OCI-LY1 (cell line): ENCODE data around the gene SMARCAL1.

Source experiments
- H2AFZ ChIP-seq: fragments of 200-600 bp; sonication (generic), shearing (Covaris generic); 2 replicates; pipeline ENCODE4 v1.6.0; 2014; ENCODE audit warnings: antibody characterized with exemption, mild to moderate bottlenecking, low read length
- H3F3A ChIP-seq: fragments of 200-600 bp; sonication (generic), shearing (Covaris generic); 2 replicates; pipeline ENCODE4 v1.6.0; 2014; ENCODE audit warnings: mild to moderate bottlenecking, antibody characterized with exemption, low read length, moderate library complexity; ENCODE audit not compliant: insufficient read depth
- H3K27ac ChIP-seq: fragments of 200-600 bp; sonication (generic); 2 replicates; pipeline ENCODE4 v1.5.1; 2014; ENCODE audit warnings: low read length, mixed run types, mild to moderate bottlenecking, low read depth; ENCODE audit not compliant: poor library complexity, severe bottlenecking
- H3K27me3 ChIP-seq: fragments of 200-600 bp; sonication (generic); 2 replicates; pipeline ENCODE4 v1.6.0; 2014; ENCODE audit warnings: antibody characterized with exemption, mild to moderate bottlenecking, low read length, moderate library complexity; ENCODE audit not compliant: insufficient read depth
- H3K36me3 ChIP-seq: fragments of 200-600 bp; sonication (generic); 2 replicates; pipeline ENCODE4 v1.6.1; 2014; ENCODE audit warnings: mild to moderate bottlenecking, antibody characterized with exemption, low read length, moderate library complexity, mixed read lengths; ENCODE audit not compliant: insufficient read depth
- H3K4me1 ChIP-seq: fragments of 200-600 bp; sonication (generic); 2 replicates; pipeline ENCODE4 v1.5.1; 2014; ENCODE audit warnings: mild to moderate bottlenecking, low read length, moderate library complexity; ENCODE audit not compliant: insufficient read depth, severe bottlenecking
- H3K4me2 ChIP-seq: fragments of 200-600 bp; sonication (generic), shearing (Covaris generic); 2 replicates; pipeline ENCODE4 v1.6.1; 2014; ENCODE audit warnings: low read length
- H3K4me3 ChIP-seq: fragments of 200-600 bp; sonication (generic); 2 replicates; pipeline ENCODE4 v1.5.1; 2014; ENCODE audit warnings: low read length, low read depth, mild to moderate bottlenecking, mixed read lengths; ENCODE audit not compliant: poor library complexity, severe bottlenecking
- H3K79me2 ChIP-seq: fragments of 200-600 bp; shearing (Covaris generic); 2 replicates; pipeline ENCODE4 v1.6.1; 2016; ENCODE audit warnings: mixed run types, low read length, mixed read lengths; ENCODE audit not compliant: insufficient read depth
- H3K9ac ChIP-seq: fragments of 200-600 bp; sonication (generic), shearing (Covaris generic); 2 replicates; pipeline ENCODE4 v1.6.1; 2014; ENCODE audit warnings: mild to moderate bottlenecking, low read length, mixed read lengths
- H3K9me2 ChIP-seq: fragments of 200-600 bp; sonication (generic), shearing (Covaris generic); 2 replicates; pipeline ENCODE4 v1.6.1; 2014; ENCODE audit warnings: low read depth, mild to moderate bottlenecking, low read length, mixed read lengths
- H3K9me3 ChIP-seq: fragments of 200-600 bp; shearing (Covaris generic); 2 replicates; pipeline ENCODE4 v1.6.1; 2014; ENCODE audit warnings: low read length, mixed read lengths
- H4K20me1 ChIP-seq: fragments of 200-600 bp; sonication (generic), shearing (Covaris generic); 2 replicates; pipeline ENCODE4 v1.6.0; 2016; ENCODE audit warnings: mild to moderate bottlenecking, low read length; ENCODE audit not compliant: insufficient read depth
- EZH2 ChIP-seq: fragments of 200-600 bp; sonication (generic), shearing (Covaris generic); IDR thresholded peaks from 2 replicates; pipeline ENCODE4 v1.8.0; 2017; ENCODE audit warnings: borderline replicate concordance, mixed run types, mild to moderate bottlenecking, antibody characterized with exemption, low read length, moderate library complexity, mixed read lengths
- TF ChIP-seq, protein P1 (sequence below): fragments of 200-600 bp; sonication (generic), shearing (Covaris generic); IDR thresholded peaks from 2 replicates; pipeline ENCODE4 v1.5.1; 2017; ENCODE audit warnings: mild to moderate bottlenecking, antibody characterized with exemption, low read length, moderate library complexity, mixed read lengths

SMARCAL1 gene

DNA sequence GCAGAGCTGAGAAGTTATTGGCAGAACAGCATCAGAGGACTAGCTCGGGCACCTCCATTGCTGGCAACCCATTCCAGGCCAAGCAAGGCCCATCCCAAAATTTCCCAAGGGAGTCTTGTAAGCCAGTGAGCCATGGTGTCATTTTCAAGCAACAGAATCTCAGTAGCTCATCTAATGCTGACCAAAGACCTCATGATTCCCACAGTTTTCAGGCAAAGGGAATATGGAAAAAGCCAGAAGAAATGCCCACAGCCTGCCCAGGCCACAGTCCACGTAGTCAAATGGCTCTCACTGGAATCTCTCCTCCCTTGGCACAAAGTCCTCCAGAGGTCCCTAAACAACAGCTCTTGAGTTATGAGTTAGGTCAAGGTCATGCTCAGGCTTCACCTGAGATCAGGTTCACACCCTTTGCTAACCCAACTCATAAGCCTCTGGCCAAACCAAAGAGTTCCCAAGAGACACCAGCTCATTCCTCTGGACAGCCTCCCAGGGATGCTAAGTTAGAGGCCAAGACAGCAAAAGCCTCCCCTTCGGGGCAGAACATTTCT, 2.6 kb downstream of the SMARCAL1 start:
- Histone ChIP-seq H2AFZ (no peak overlapping the region), H3K9me2 (no peaks in the 10 kb centered on the region), H3K4me3 (no peak overlapping the region), H4K20me1 (no peaks in the 10 kb centered on the region), H3K4me1 (peaks cover 46% of the 10 kb centered on the region), H3K27me3 (no peaks in the 10 kb centered on the region), H3K36me3 (peaks cover 29% of the 10 kb centered on the region; the same call in 1 of the 2 replicates), H3K9ac (no peak overlapping the region), H3K4me2 (no peak overlapping the region), H3F3A (no peaks in the 10 kb centered on the region), H3K27ac (no peak overlapping the region), H3K79me2 (0 out of 2 replicates have a peak, but pooled peaks cover 3% of the 10 kb centered on the region), H3K9me3 (no peaks in the 10 kb centered on the region)
- TF ChIP-seq, protein P1, sequence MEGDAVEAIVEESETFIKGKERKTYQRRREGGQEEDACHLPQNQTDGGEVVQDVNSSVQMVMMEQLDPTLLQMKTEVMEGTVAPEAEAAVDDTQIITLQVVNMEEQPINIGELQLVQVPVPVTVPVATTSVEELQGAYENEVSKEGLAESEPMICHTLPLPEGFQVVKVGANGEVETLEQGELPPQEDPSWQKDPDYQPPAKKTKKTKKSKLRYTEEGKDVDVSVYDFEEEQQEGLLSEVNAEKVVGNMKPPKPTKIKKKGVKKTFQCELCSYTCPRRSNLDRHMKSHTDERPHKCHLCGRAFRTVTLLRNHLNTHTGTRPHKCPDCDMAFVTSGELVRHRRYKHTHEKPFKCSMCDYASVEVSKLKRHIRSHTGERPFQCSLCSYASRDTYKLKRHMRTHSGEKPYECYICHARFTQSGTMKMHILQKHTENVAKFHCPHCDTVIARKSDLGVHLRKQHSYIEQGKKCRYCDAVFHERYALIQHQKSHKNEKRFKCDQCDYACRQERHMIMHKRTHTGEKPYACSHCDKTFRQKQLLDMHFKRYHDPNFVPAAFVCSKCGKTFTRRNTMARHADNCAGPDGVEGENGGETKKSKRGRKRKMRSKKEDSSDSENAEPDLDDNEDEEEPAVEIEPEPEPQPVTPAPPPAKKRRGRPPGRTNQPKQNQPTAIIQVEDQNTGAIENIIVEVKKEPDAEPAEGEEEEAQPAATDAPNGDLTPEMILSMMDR: no peak
- no peak for TF ChIP-seq EZH2

DNA sequence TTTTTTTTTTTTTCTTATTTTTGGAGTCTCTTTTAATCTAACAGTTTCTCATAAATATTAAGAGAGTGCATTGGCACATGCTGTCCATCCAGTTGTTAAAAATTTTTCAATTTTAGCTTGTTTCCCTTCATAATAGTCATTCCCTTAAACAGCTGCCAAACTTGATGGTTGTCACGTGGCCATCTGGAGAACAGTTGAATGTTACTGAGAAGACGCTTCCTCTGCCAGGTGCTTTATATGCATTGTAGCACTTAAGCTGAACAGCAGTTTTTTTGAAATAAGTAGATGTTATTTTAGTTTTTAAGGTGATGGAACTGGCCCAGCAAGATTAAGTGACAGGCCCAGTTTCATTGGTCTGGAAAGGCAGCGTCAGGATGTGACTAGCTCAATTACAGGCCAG, 3.3 kb downstream of the SMARCAL1 start:
- Histone ChIP-seq H3K27me3 (no peaks in the 10 kb centered on the region), H3K4me1 (peaks cover 46% of the 10 kb centered on the region), H3K4me2 (no peak overlapping the region), H3K9ac (no peak overlapping the region), H3K9me3 (no peaks in the 10 kb centered on the region), H3K4me3 (no peak overlapping the region), H3K79me2 (0 out of 2 replicates have a peak, but pooled peaks cover 3% of the 10 kb centered on the region), H3K27ac (no peak overlapping the region), H3F3A (no peaks in the 10 kb centered on the region), H3K9me2 (no peaks in the 10 kb centered on the region), H2AFZ (no peak overlapping the region), H3K36me3 (peaks cover 35% of the 10 kb centered on the region; the same call in 1 of the 2 replicates), H4K20me1 (no peaks in the 10 kb centered on the region)
- TF ChIP-seq, protein P1: no peak
- no peak for TF ChIP-seq EZH2

DNA sequence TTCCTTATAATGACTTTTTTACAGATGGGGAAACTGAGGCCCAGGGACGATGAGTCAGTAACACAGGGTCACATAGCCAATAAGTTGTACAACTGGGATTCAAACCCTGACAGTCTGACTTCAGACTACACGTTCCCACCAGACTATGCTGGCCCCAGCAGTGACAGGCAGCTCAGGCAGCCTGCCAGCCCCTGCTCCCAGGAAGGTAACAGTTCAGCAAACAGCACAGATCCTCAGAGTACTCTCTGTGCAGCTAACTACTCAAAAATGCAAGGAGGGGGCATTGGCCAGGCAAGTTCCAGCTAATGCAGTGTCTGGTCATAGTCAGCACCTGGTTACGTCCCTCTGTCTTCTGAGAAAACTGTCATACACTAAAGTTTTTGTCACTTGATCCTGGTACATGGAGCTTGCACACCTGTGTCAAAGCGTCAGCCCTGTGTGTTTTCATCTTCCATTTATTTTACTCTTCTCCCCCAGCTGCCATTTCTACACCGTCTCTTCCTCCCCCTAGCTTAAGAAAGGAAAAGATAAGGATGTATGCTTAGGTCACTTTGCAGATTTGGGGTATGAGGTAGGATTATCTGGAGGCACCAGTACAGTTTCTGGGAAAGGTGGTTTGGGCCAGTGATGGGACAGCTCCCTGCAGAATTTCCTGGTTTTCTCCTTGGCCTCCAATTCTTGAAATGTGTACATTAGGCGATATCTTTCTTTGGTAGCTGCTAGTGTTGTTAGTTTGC, 4.5 kb downstream of the SMARCAL1 start:
- 0 out of 2 replicates have a peak, but pooled peaks cover 3% of the 10 kb centered on the region for H3K79me2 ChIP-seq
- H3K9me2 ChIP-seq: no peaks in the 10 kb centered on the region
- H3K9ac ChIP-seq: no peak overlapping the region; the same call in 1 of the 2 replicates
- no peaks in the 10 kb centered on the region for H4K20me1 ChIP-seq
- no peak overlapping the region for H2AFZ ChIP-seq
- peak overlapping the region; percentile 66 for H3K27ac ChIP-seq
- H3F3A ChIP-seq: no peaks in the 10 kb centered on the region
- TF ChIP-seq, protein P1: no peak
- TF ChIP-seq EZH2: no peak
- H3K4me1 ChIP-seq: peaks cover 42% of the 10 kb centered on the region
- no peak overlapping the region for H3K4me3 ChIP-seq
- peaks cover 45% of the 10 kb centered on the region for H3K36me3 ChIP-seq
- H3K4me2 ChIP-seq: peak overlapping the region; percentile 52; the same call in 1 of the 2 replicates
- no peaks in the 10 kb centered on the region for H3K9me3 ChIP-seq
- no peaks in the 10 kb centered on the region for H3K27me3 ChIP-seq
